GM12865 (cell line): ENCODE data around the gene MACF1.
"Not testable (repeated sequence)": the region's sequence is repeated elsewhere in the genome, so short reads cannot be mapped to it uniquely, and the experiment has no call there.

Source experiments
- DNase-seq: peaks from one replicate; pipeline ENCODE4 v3.0.0; 2010; ENCODE audit warnings: low read depth
- H3K4me3 ChIP-seq: 2 replicates; pipeline ENCODE4 v1.5.1; 2011; ENCODE audit warnings: mild to moderate bottlenecking, low read depth, low read length, control low read depth
- CTCF ChIP-seq: IDR thresholded peaks from 2 replicates; pipeline ENCODE4 v1.5.1; 2011; ENCODE audit warnings: low read length, control low read depth, low read depth, inconsistent platforms; ENCODE audit not compliant: insufficient read depth; ENCODE audit errors: missing control alignments

Gene MACF1

GRCh38 chr1:39458991-39459390 lies 254.5 kb downstream of the MACF1 start:
- TF ChIP-seq CTCF = no peak
- no peak for DNase-seq
- H3K4me3 ChIP-seq = no peak overlapping the region

GRCh38 chr1:39462074-39462473 lies 257.6 kb downstream of the MACF1 start:
- TF ChIP-seq CTCF = no peak
- H3K4me3 ChIP-seq = no peak overlapping the region
- no peak for DNase-seq

- no peak for TF ChIP-seq CTCF
- H3K4me3 ChIP-seq = no peak overlapping the region
- DNase-seq = no peak
Measured at GRCh38 chr1:39466413-39467107, 262.1 kb downstream of the MACF1 start.

- H3K4me3 ChIP-seq, DNase-seq: not testable (repeated sequence)
Measured at GRCh38 chr1:39467108-39467720, 262.7 kb downstream of the MACF1 start.

- no peak for DNase-seq
- TF ChIP-seq CTCF = no peak
- H3K4me3 ChIP-seq = no peak overlapping the region
Measured at GRCh38 chr1:39469150-39469549, 264.7 kb downstream of the MACF1 start.

DNA sequence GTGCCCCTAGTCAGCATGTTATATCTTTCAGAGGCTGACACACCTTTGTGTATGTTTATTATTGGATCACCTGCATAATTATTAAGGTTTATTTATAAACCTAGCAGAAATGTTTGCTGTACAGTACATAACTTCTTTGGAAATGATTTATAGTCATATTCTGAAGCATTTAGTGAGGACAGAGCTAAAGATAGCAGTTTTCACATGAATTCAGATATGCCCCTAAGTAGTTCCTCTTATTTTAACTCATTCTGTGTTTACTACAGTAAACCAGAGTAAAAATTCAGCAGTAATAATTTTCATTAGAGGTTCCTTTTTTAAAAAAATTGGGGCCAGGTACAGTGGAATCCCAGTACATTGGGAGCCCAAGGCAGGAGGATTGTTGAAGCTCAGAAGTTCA lies 265.5 kb downstream of the MACF1 start:
- no peak overlapping the region for H3K4me3 ChIP-seq
- DNase-seq = no peak
- TF ChIP-seq CTCF = no peak

GRCh38 chr1:39472826-39473225 lies 268.3 kb downstream of the MACF1 start:
- H3K4me3 ChIP-seq = no peak overlapping the region
- no peak for TF ChIP-seq CTCF
- no peak for DNase-seq
